Ascending aorta (tissue), 2 donors: ENCODE measurements around the gene PABPC3. TPM values are rescaled to one million over a fixed set of nuclear protein-coding genes. Genes with fewer than 3 reads are reported as not detected.
A peak's percentile ranks its signal among the peaks of the same experiment; 100 is the strongest.

Experiments
- DNase-seq, 2 donors: peaks; one replicate each; pipeline ENCODE4 v3.0.0-alpha.2; 2019; ENCODE audit warnings: low spot score in 2 of 2
- H3K27ac ChIP-seq, 2 donors: fragments of 200-600 bp; sonication (generic); one replicate each; pipeline ENCODE4 v1.5.1; 2016 to 2017; ENCODE audit warnings: mild to moderate bottlenecking in 1 of 2
- H3K27me3 ChIP-seq: fragments of 200-600 bp; sonication (generic); one replicate; pipeline ENCODE4 v1.5.1; 2017
- H3K36me3 ChIP-seq, 2 donors: fragments of 200-600 bp; sonication (generic); one replicate each; pipeline ENCODE4 v1.5.1; 2016
- H3K4me1 ChIP-seq, 2 donors: fragments of 200-600 bp; sonication (generic); one replicate each; pipeline ENCODE4 v1.5.1; 2016 to 2017; ENCODE audit warnings: mild to moderate bottlenecking in 1 of 2
- H3K4me3 ChIP-seq, 2 donors: fragments of 200-600 bp; sonication (generic); one replicate each; pipeline ENCODE4 v1.5.1; 2016 to 2017; ENCODE audit warnings: mild to moderate bottlenecking in 1 of 2
- H3K9me3 ChIP-seq, 2 donors: fragments of 200-600 bp; sonication (generic); one replicate each; pipeline ENCODE4 v1.5.1; 2016
- intact Hi-C: fragments of 100-400 bp; cut with DNase I; formaldehyde crosslinking; loops from one replicate; pipeline ENCODE4 v1.15.1; 2023
- total RNA-seq: library from RNA; depleted of rRNA; stranded (reverse); fragments of >200 nt; gene quantifications from one replicate; pipeline ENCODE4 v1.1.0, GENCODE V29; 2016
- TF ChIP-seq, protein P1 (sequence below), 3 experiments: fragments of 200-600 bp in 2 of 3; fragments of 450-650 bp in 1 of 3; sonication (generic) in 2 of 3; IDR thresholded peaks; one replicate each; pipeline ENCODE4 v1.5.1; 2016 to 2019; ENCODE audit warnings: antibody characterized with exemption in 3 of 3, mild to moderate bottlenecking in 1 of 3, moderate library complexity in 1 of 3

PABPC3 gene
- total RNA-seq, result not detected

GRCh38 chr13:25095851-25096453 is at the start of gene PABPC3:
TSS of gene PABPC3 (plus strand) at chr13:25096136. CDS start at chr13:25096199, 63 bp downstream.
- TF ChIP-seq, protein P1, sequence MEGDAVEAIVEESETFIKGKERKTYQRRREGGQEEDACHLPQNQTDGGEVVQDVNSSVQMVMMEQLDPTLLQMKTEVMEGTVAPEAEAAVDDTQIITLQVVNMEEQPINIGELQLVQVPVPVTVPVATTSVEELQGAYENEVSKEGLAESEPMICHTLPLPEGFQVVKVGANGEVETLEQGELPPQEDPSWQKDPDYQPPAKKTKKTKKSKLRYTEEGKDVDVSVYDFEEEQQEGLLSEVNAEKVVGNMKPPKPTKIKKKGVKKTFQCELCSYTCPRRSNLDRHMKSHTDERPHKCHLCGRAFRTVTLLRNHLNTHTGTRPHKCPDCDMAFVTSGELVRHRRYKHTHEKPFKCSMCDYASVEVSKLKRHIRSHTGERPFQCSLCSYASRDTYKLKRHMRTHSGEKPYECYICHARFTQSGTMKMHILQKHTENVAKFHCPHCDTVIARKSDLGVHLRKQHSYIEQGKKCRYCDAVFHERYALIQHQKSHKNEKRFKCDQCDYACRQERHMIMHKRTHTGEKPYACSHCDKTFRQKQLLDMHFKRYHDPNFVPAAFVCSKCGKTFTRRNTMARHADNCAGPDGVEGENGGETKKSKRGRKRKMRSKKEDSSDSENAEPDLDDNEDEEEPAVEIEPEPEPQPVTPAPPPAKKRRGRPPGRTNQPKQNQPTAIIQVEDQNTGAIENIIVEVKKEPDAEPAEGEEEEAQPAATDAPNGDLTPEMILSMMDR (IDR thresholded peaks at IDR 0.05), result no peak
- H3K27ac ChIP-seq, result no peak within 1 kb of the TSS
- no peaks in the 10 kb centered on the region for H3K4me1 ChIP-seq
- no peaks in the 10 kb centered on the region for H3K27me3 ChIP-seq
- H3K36me3 ChIP-seq, result no peaks in the 10 kb centered on the region
- intact Hi-C loops, result no loop called here
- no peak for DNase-seq
- H3K4me3 ChIP-seq, result peak within 1 kb of the TSS in 1 of 2 donors; percentile 12
- H3K9me3 ChIP-seq, result no peaks in the 10 kb centered on the region

- peak overlapping the region; percentile 39 to 57 for H3K4me3 ChIP-seq
- no peaks in the 10 kb centered on the region for H3K4me1 ChIP-seq
- DNase-seq, result no peak
- H3K27ac ChIP-seq, result no peak overlapping the region
- peaks cover 3 to 16% of the 10 kb centered on the region in 2 donors for H3K9me3 ChIP-seq
- TF ChIP-seq, protein P1 (IDR thresholded peaks at IDR 0.05), result no peak
- intact Hi-C loops, result no loop called here
- no peaks in the 10 kb centered on the region for H3K36me3 ChIP-seq
- H3K27me3 ChIP-seq, result no peaks in the 10 kb centered on the region
Measured at GRCh38 chr13:25046274-25046984, 49.5 kb upstream of the PABPC3 start.

DNA sequence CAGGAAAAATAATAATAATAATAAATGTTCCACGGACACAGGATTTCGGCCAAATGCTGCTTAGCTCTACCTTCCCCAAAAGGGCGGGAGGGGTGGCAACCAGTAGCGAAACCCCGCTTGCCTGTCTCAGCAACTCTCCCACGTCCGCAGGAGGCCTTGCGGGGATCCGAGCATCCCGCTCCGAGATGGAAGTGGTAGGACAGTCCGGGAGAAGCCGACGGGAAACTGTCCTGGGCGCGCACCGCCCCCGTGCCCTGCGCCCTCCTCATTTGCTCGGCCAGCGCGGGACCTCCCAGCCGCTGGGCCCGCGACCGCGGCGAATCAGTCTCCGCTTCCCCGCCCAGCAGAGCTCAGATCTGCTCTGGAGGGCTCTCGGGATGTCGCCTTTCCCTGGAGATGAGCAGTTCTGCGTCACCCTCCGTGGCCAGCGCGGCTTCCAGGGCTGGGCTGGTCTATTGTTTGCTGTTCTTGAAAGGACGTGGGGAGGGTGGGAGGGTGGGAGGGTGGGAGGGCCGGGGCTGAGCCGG is 48.9 kb upstream of the PABPC3 start:
- no peaks in the 10 kb centered on the region for H3K36me3 ChIP-seq
- H3K4me1 ChIP-seq, result no peaks in the 10 kb centered on the region
- no peaks in the 10 kb centered on the region for H3K27me3 ChIP-seq
- H3K4me3 ChIP-seq, result peak overlapping the region; percentile 39 to 57
- no peak overlapping the region for H3K27ac ChIP-seq
- intact Hi-C loops, result no loop called here
- TF ChIP-seq, protein P1 (IDR thresholded peaks at IDR 0.05), result no peak
- H3K9me3 ChIP-seq, result peaks cover 5 to 16% of the 10 kb centered on the region in 2 donors
- no peak for DNase-seq

- no peaks in the 10 kb centered on the region for H3K36me3 ChIP-seq
- DNase-seq, result no peak
Measured at GRCh38 chr13:25051065-25051464, 44.9 kb upstream of the PABPC3 start.

DNA sequence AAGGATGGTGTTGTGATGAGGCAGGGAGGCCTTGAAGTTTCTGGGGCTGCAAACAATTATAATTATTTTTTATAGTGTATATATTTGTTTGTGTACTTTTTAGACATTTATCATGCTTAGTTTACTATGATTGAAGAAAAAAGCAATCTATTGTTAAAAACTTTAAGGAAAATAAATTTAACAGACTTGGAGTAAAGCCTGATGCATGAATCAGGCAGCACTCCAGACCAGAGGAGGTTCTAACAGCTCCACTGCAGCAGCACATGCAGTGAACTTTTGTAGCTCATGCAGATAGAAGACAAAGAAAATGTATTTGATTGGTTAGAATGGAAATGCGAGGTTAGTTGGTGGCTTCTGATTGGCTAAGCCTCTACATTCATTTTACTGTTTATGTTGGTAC is 36.8 kb upstream of the PABPC3 start:
- TF ChIP-seq, protein P1 (IDR thresholded peaks at IDR 0.05), result no peak
- H3K4me1 ChIP-seq, result no peaks in the 10 kb centered on the region

More at GRCh38 chr13:25051065-25051464, 44.9 kb upstream of the PABPC3 start:
- Histone ChIP-seq H3K27ac (no peak overlapping the region), H3K9me3 (peaks cover 5 to 16% of the 10 kb centered on the region in 2 donors), H3K27me3 (no peaks in the 10 kb centered on the region), H3K4me1 (no peaks in the 10 kb centered on the region), H3K4me3 (no peak overlapping the region)
- TF ChIP-seq, protein P1 (IDR thresholded peaks at IDR 0.05), result no peak
- intact Hi-C loops, result no loop called here

More for the DNA sequence above, 36.8 kb upstream of the PABPC3 start:
- intact Hi-C loops, result no loop called here
- no peak overlapping the region for H3K4me3 ChIP-seq
- no peaks in the 10 kb centered on the region for H3K36me3 ChIP-seq
- H3K9me3 ChIP-seq, result no peaks in the 10 kb centered on the region
- no peak for DNase-seq
- no peaks in the 10 kb centered on the region for H3K27me3 ChIP-seq
- H3K27ac ChIP-seq, result no peak overlapping the region
